GM12874 (cell line): ENCODE results near the gene GRB10.

Source experiments
- TF ChIP-seq, protein P1 (sequence below): IDR thresholded peaks from 2 replicates; pipeline ENCODE4 v1.5.1; 2011; ENCODE audit warnings: low read depth, mild to moderate bottlenecking, control low read depth, low read length, moderate library complexity; ENCODE audit not compliant: insufficient read depth

The GRB10 gene

DNA sequence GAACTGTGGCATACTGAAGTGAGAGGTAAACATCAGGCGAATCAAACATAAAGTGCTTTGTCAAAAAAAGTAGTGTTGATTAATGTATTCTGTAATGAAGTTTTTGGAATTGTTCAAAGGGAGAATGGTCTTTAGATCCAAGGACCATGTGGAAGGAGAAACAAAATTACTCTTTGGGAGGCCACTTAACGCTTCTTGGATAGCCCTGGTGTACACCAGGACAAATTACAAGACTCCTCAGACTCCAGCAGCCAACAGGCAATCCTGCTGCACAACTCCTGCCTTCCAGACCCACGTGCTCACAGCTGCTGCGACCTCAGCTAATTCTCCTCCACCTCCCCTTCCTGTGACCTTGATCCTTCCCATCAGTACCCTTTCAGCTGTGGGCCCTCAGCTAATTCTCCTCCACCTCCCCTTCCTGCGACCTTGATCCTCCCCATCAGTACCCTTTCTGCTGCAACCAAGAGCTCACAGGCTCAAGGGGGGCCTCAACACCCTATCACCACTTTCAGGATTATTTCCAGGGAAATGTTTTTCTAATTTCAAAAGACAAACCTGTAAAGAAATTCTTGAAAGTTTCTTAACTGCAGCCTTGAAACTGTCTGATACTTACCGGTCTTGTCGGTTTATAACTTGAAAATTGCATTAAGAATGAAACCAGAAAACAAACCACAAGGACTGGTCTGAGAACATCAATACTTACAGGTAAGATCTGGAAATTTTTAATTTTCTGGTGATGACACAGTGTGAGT, 187.8 kb downstream of the GRB10 start:
- TF ChIP-seq, protein P1, sequence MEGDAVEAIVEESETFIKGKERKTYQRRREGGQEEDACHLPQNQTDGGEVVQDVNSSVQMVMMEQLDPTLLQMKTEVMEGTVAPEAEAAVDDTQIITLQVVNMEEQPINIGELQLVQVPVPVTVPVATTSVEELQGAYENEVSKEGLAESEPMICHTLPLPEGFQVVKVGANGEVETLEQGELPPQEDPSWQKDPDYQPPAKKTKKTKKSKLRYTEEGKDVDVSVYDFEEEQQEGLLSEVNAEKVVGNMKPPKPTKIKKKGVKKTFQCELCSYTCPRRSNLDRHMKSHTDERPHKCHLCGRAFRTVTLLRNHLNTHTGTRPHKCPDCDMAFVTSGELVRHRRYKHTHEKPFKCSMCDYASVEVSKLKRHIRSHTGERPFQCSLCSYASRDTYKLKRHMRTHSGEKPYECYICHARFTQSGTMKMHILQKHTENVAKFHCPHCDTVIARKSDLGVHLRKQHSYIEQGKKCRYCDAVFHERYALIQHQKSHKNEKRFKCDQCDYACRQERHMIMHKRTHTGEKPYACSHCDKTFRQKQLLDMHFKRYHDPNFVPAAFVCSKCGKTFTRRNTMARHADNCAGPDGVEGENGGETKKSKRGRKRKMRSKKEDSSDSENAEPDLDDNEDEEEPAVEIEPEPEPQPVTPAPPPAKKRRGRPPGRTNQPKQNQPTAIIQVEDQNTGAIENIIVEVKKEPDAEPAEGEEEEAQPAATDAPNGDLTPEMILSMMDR: no peak

DNA sequence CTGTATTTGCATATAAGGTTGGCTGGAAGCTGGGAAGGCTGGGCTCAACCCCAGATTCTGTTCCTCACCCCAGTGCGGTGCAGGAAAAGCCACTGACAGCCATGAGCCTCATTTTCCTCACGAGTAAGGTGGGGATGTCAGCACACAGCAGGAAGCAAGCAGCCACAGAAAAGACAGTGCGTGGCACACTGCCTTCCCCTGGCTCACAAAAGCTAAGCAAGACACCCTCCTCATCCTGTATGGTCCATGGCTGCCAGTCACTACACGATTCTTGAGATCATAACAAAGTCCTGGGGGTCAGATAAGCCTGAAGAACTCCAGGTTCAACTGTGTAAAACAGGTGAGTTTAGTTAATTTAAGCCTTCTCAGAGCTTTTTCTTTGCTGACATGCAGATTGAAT, 188.6 kb downstream of the GRB10 start:
- TF ChIP-seq, protein P1: no peak

DNA sequence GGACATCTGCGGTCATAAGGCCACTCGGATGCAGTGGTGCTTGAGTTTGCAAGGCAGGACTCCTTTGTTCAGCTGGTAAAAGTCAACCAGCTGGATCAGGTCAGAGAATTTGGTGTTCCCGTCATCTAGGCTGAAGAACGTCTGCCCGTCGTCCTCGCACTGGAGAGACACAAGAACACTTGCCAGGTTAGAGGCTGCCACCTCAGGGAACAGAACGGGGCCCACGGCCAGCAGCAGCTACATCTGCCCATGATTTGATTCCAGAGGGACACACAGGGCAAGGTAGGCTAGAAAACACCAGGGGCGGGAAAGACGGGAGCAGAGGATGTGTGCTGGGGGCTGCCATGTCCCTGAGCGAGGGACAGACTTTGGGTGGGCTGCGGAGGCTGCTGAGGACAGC, 189.8 kb downstream of the GRB10 start:
- TF ChIP-seq, protein P1: no peak

DNA sequence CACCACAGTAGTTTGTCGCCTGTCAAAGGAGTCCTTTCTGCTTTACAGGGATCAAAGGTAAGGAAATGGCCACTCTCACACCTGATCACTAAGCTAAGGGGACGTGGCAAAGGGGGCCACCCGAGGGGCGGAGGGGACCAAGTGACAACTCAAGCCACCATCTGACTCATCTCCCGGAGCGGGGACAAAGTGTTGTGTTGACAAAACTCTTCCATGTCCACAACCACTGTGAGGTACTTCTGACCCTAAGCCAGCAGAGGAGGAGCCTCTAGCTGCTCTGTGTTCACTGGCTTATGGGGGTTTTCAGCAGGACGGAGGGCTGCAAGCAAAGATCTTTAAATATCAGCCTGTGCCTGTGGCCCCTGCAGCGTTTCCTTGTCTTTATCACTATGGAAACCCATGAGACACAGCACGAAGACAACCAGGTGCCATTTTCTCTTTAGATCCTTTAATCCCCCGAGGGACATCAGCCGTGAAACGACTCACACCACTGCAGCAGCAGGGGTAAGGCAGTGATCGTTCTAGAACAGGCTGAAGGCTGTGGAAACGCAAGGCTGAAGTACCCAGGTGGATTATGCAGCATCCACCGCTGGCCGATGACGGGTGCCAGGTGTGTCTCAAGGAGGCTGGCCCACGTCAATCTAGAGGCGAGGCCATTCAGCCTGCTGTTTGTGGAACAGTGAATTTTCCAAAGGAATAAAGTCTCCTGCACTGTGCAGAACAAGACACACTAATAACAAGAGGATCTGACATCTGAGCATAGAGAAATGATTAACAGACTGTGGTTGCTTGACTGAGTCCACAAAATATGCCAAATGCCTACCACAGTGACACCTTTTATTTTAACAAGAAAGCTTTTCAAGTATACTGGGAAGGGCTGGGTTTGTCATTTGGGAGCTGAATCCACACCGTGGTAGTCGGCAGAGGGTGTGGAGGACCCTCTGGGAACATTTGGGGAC, 190.9 kb downstream of the GRB10 start:
- TF ChIP-seq, protein P1: no peak

DNA sequence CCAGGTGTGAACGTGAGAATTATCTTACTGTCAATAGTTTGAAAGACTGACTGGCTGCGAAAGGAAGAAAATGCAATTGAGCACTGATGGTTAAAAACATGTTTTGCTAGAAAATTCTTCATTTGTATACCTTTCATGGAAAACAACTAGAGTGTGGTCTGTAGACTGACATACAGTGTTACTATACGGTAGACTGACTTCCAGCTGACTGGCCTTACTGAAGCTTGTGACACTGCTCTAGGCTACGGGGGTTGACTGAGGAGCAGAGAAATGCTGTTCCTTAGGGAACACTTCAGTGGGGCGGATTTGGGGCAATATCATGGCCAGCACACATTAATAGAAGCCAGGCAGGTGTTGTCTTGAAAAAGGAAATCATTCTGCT, 191.6 kb downstream of the GRB10 start:
- TF ChIP-seq, protein P1: no peak

DNA sequence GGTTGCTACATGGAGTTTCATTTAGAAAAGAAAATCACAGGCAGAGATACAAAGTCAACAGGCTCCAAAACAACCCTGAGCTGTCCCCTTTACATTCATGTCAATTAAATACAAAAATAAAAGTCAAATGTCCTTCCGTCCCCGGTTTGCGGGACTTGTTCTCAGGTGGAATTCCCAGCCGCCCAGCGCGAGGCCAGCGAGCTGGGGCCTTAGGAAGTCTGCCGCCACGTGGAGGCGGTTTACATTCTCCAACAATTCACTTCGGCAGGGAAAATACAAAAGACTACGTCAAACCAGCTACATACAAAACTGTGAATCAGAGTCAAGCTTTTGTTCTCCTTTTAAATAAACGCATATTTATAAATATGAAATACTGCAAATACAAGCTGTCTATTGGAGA, 192.2 kb downstream of the GRB10 start:
- TF ChIP-seq, protein P1: no peak

DNA sequence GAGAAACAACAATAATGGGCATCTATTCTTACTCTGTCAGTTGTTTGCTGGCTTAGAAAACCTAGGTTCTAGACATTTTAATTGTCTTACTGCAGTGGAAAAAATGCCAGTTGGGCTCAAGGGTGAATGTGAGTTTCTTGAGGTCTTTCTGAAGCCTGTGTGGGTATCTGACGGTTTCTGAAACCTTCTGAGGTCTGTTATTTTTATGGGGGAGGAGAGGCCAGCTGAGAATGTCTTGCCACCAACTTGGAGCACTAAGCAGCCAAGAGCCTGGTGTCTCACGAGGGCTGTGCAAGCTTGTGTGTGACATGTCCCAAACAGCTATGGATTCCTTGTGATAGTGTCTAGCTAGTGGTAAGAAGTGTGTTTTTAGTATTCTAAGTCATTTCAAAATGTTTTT, 193.3 kb downstream of the GRB10 start:
- TF ChIP-seq, protein P1: no peak
